ENCODE data around the gene ILRUN. TPM values are rescaled to one million over a fixed set of nuclear protein-coding genes. Genes with fewer than 3 reads are reported as not detected.
"Not testable (repeated sequence)": the region's sequence is repeated elsewhere in the genome, so short reads cannot be mapped to it uniquely, and the experiment has no call there.

ILRUN gene
- total RNA-seq, 2 experiments from 2014 or later = 45.3 to 51.8 TPM

DNA sequence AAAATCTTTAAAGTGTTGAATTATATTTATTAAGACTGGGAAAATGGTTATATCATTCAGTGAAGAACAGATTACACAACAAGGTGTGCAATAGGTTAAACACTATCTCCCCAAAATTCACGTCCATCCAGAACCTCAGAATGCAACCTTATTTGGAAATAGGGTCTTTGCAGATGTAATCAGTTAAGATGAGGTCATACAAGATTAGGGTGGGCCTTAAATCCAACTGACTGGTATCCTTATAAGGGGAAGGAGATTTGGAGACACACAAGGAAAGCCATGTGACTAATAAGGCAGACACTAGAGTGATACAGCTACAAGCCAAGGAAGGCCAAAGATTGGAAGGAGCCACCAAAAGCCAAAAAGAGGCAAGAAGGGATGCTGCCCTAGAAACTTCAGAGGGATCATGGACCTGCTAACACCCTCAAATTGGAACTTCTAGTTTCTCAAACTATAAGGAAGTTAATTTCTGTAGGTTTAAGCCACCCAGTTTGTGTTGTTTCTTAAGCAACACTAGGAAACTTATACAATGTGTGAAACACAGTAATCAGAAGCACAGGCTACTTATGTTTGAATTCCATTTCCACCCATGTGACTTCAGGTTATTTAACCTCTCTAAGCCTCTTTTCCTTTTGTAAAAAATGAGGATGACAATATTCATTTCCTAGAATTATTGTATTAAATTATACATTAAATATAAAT is 16.9 kb downstream of the ILRUN start:
- TF ChIP-seq, protein P1, sequence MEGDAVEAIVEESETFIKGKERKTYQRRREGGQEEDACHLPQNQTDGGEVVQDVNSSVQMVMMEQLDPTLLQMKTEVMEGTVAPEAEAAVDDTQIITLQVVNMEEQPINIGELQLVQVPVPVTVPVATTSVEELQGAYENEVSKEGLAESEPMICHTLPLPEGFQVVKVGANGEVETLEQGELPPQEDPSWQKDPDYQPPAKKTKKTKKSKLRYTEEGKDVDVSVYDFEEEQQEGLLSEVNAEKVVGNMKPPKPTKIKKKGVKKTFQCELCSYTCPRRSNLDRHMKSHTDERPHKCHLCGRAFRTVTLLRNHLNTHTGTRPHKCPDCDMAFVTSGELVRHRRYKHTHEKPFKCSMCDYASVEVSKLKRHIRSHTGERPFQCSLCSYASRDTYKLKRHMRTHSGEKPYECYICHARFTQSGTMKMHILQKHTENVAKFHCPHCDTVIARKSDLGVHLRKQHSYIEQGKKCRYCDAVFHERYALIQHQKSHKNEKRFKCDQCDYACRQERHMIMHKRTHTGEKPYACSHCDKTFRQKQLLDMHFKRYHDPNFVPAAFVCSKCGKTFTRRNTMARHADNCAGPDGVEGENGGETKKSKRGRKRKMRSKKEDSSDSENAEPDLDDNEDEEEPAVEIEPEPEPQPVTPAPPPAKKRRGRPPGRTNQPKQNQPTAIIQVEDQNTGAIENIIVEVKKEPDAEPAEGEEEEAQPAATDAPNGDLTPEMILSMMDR (IDR thresholded peaks at IDR 0.05) = no peak
- H3K4me1 Mint-ChIP-seq (ENCODE audit: low read depth) = peaks cover 36% of the 10 kb centered on the region
- H3K27ac Mint-ChIP-seq = no peak overlapping the region
- intact Hi-C loops (cut with micrococcal nuclease) = no loop called here
- H3K36me3 Mint-ChIP-seq (ENCODE audit: low read depth) = peaks cover 3% of the 10 kb centered on the region
- no peak for DNase-seq
- H3K27me3 Mint-ChIP-seq = no peaks in the 10 kb centered on the region
- H3K4me3 Mint-ChIP-seq = no peak overlapping the region
- POLR2A ChIA-PET = no interaction called here
- H3K9me3 Mint-ChIP-seq = no peaks in the 10 kb centered on the region
- ATAC-seq = no peak
- CTCF ChIA-PET = no interaction called here

DNA sequence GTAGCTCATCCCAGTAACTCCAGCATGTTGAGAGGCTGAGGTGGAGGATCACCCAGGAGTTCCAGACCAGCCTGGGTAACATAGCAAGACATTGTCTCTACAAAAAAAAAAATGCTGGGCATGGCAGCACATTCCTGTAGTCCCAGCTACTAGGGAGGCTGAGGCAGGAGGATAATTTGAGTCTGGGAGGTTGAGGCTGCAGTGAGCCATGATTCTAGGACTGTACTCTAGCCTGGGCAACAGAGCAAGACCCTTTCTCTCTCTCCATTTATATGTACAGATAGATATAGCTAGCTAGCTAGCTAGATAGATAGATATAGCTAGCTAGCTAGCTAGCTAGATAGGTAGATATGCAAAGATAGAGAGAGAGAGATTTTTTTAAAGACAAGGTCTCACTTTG is 20.4 kb downstream of the ILRUN start:
- Mint-ChIP-seq H3K9me3 (no peaks in the 10 kb centered on the region), H3K27ac (peak overlapping the region; percentile 45), H3K4me3 (no peak overlapping the region), H3K36me3 (ENCODE audit: low read depth) (peaks cover 5% of the 10 kb centered on the region), H3K27me3 (no peaks in the 10 kb centered on the region), H3K4me1 (ENCODE audit: low read depth) (peaks cover 53% of the 10 kb centered on the region)
- intact Hi-C loops (cut with micrococcal nuclease) = no loop called here
- TF ChIP-seq, protein P1 (IDR thresholded peaks at IDR 0.05) = no peak
- ATAC-seq = no peak
- DNase-seq = no peak
- POLR2A ChIA-PET = interaction anchor here (0.9 to 1.6 kb wide), 2 partner anchors 21 to 24 kb away, joined by 3 read pairs; no protein-coding TSS in a partner anchor
- CTCF ChIA-PET = interaction anchor here (1.1 to 2.7 kb wide), 2 partner anchors 19 to 20 kb away, joined by 3 to 11 read pairs; partner anchors contain the start of gene ILRUN

DNA sequence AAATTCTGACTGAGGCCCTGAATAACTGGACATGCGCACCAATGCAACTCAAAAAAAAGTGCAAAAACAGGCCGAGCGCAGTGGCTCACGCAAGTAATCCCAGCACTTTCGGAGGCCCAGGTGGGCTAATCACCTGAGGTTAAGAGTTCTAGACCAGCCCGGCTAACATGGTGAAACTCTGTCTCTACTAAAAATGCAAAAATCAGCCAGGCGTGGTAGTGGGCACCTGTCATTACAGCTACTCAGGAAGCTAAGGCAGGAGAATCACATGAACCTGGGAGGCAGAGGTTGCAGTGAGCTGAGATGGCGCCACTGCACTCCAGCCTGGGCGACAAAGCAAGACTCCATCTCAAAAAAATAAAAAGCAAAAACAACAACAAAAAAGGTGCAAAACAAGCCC is 21.6 kb downstream of the ILRUN start:
- DNase-seq; intact Hi-C loops (cut with micrococcal nuclease); H3K27me3 Mint-ChIP-seq; ATAC-seq; H3K9me3 Mint-ChIP-seq; H3K36me3 Mint-ChIP-seq (ENCODE audit: low read depth); H3K4me3 Mint-ChIP-seq: not testable (repeated sequence)
- Mint-ChIP-seq H3K4me1 (ENCODE audit: low read depth) (peaks cover 56% of the 10 kb centered on the region), H3K27ac (peak overlapping the region; percentile 94)
- ChIA-PET POLR2A (interaction anchor here (3.3 kb wide), 1 partner anchor 21 kb away, joined by 14 read pairs; the partner anchor contains the start of gene ILRUN), CTCF (interaction anchor here (1.1 to 4.0 kb wide), 4 partner anchors 10 to 21 kb away, joined by 3 to 17 read pairs (median 8); partner anchors contain the start of gene ILRUN)

DNA sequence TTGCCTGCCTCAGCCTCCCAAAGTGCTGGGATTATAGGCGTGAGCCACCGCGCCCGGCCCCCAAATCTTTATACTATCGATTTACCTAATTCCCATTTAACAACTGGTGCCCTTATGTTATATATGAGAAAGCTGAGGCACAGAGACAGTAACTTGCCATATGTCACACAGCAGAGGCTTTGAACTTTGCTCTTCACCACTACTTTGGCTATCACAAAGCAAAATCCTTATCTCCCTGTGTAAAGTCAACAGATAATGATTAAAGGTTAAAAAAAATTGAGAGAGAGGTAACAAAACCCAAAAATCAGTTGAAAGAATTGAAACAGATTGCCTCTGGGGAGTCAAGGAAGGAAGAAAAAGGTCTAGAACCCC is 22.3 kb downstream of the ILRUN start:
- intact Hi-C loops (cut with micrococcal nuclease) = no loop called here
- H3K27me3 Mint-ChIP-seq = no peaks in the 10 kb centered on the region
- H3K4me3 Mint-ChIP-seq = peak overlapping the region; percentile 21
- TF ChIP-seq, protein P1 (IDR thresholded peaks at IDR 0.05) = no peak
- H3K4me1 Mint-ChIP-seq (ENCODE audit: low read depth) = peaks cover 56% of the 10 kb centered on the region
- H3K36me3 Mint-ChIP-seq (ENCODE audit: low read depth) = peaks cover 11% of the 10 kb centered on the region
- ChIA-PET POLR2A (interaction anchor here (3.3 kb wide), 1 partner anchor 22 kb away, joined by 14 read pairs; the partner anchor contains the start of gene ILRUN), CTCF (interaction anchor here (1.1 to 4.0 kb wide), 4 partner anchors 10 to 22 kb away, joined by 3 to 17 read pairs (median 8); partner anchors contain the start of gene ILRUN)
- peak overlapping the region; percentile 94 for H3K27ac Mint-ChIP-seq
- H3K9me3 Mint-ChIP-seq = no peaks in the 10 kb centered on the region
- no peak for DNase-seq
- no peak for ATAC-seq

DNA sequence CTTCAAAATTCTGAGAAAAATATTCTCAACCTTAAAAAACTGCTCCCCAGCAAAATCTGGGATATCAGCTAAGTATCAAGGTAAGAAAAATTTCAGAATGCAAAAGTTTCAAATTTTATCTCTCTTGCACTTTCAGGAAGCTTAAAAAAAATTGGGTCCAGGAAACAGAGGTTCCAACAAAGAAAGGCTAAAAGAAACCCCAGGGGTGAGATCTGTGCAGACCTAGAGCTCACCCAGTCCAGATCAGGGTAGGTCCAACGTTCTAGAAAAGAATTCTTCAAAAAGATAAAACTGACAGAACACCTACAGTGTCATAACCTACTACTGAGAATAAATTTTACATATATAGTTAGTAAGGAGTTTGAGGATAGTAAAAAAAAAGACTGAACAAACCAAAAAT is 23.5 kb downstream of the ILRUN start:
- Mint-ChIP-seq H3K27ac (peak overlapping the region; percentile 94), H3K27me3 (no peaks in the 10 kb centered on the region), H3K4me1 (ENCODE audit: low read depth) (peaks cover 56% of the 10 kb centered on the region), H3K9me3 (no peaks in the 10 kb centered on the region), H3K4me3 (peak overlapping the region; percentile 55), H3K36me3 (ENCODE audit: low read depth) (peaks cover 11% of the 10 kb centered on the region)
- ATAC-seq (no peak), DNase-seq (no peak)
- TF ChIP-seq, protein P1 (IDR thresholded peaks at IDR 0.05) = no peak
- ChIA-PET CTCF (interaction anchor here (0.6 to 4.0 kb wide), 7 partner anchors 10 to 50 kb away, joined by 3 to 17 read pairs (median 4); partner anchors contain the start of gene ILRUN), POLR2A (interaction anchor here (0.8 to 3.3 kb wide), 4 partner anchors 13 to 119 kb away, joined by 3 to 17 read pairs (median 8); partner anchors contain the start of genes BLTP3A and ILRUN)
- intact Hi-C loops (cut with micrococcal nuclease) = no loop called here
